ENCODE measurements around the gene ACTL8.
"Not testable (repeated sequence)": the region's sequence is repeated elsewhere in the genome, so short reads cannot be mapped to it uniquely, and the experiment has no call there.

The ACTL8 gene

GRCh38 chr1:17735793-17736192 is 19.3 kb upstream of the ACTL8 start:
- no peak for DNase-seq (ENCODE audit: low spot score)

GRCh38 chr1:17736625-17737024 is 18.5 kb upstream of the ACTL8 start:
- DNase-seq (ENCODE audit: low spot score), result no peak

DNA sequence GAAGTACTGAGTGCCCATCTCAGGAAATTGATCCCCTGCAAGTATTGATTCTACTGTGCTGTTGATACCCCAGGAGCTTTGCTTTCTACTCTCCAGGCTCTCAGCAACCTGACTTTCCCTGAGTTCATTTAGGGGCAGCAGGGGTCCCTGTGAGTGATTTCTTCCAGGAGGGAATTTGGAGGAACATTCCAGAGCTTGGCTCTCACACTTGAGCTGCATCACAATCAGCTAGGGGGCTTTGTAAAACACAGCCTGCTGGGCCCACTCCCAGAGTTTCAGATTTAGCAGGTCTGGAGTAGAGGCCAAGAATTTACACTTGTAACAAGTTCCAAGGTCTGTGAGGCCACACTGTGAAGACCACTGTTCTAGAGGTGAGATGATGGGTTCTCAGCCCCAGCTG is 16.1 kb upstream of the ACTL8 start:
- DNase-seq (ENCODE audit: low spot score), result no peak

DNA sequence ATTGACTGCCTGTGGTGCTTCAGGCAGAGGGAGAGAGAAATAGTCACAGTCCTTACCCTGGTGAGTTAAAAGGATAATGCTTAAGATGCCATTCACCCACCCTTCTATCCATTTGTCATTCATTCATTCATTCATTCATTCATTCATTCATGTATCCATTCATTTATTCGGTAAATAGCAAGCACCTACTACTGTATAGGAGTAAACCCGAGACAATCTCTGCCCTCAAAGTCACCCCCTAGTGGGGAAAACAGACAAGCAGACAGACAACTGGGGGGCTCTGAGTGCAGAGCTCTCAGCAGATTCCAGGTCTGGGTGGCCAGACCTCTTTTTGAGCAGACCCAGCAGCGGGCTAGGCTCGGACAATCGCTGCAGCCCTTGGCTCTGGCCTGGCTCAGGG is 14.1 kb upstream of the ACTL8 start:
- DNase-seq (ENCODE audit: low spot score), result no peak

- peak; percentile 44 for DNase-seq (ENCODE audit: low spot score)
Measured at GRCh38 chr1:17742583-17742982, 12.6 kb upstream of the ACTL8 start.

GRCh38 chr1:17743008-17743647 is 12.0 kb upstream of the ACTL8 start:
- no peak for DNase-seq (ENCODE audit: low spot score)

- DNase-seq (ENCODE audit: low spot score), result no peak
Measured at GRCh38 chr1:17743925-17744324, 11.2 kb upstream of the ACTL8 start.

DNA sequence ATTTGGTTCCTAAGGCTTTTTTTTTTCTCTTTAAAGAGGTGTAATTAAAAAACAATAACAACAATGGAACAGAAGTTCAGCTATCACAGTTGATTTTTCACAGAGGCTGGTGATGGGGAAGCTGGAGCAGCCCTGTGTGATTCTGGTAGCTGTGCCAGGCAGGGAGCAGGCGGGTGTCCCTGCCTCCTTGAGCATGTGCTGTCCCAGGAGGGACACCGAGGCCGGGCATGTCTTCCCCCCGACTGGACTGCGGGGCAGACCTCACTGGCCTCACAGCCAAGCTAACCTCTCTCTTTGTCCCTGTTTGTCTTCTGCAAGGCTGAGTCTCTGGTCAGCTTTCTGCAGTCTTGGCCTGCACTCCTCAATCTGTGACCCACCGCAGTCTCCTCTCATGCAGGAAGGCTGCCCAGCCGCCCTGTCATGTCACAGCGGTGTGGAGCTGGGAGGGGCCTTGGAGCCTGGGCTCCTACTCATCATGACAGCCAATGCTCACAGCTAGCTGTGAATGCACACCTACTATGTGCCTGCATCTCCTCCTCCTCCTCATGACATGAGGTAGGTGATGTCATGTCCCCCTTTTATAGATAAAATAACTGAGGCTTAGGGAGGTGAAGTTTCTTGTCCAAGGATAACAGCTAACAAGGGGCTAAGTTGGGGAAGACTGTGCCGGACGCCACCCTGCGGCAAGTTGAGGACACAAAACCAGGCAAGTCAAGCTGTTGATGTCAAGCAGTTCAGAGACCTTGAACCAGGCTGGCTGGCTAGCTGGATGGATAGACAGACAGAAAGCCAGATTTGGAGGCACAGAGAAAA is 10.3 kb upstream of the ACTL8 start:
- DNase-seq (ENCODE audit: low spot score), result no peak

GRCh38 chr1:17745479-17745955 is 9.6 kb upstream of the ACTL8 start:
- DNase-seq (ENCODE audit: low spot score), result no peak

- not testable (repeated sequence) for DNase-seq (ENCODE audit: low spot score)
Measured at GRCh38 chr1:17746281-17746680, 8.9 kb upstream of the ACTL8 start.

DNA sequence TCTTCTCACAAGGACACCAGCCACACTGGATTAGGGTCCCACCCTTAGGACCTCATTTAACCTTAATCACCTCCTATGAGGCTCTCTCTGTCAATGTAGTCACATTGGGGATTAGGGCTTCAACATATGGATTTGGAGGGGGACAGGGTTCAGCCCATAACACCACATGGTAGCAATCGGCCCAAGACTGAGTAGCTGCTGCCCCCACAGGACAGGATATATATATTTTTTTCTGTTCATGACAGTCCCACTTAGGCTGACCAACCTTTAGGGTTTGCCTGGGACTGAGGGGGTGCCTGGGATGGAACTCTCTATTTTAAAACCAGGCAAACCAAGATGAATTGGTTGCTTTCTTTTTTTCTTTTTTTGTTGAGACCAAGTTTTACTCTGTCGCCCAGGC is 8.2 kb upstream of the ACTL8 start:
- DNase-seq (ENCODE audit: low spot score), result no peak

DNA sequence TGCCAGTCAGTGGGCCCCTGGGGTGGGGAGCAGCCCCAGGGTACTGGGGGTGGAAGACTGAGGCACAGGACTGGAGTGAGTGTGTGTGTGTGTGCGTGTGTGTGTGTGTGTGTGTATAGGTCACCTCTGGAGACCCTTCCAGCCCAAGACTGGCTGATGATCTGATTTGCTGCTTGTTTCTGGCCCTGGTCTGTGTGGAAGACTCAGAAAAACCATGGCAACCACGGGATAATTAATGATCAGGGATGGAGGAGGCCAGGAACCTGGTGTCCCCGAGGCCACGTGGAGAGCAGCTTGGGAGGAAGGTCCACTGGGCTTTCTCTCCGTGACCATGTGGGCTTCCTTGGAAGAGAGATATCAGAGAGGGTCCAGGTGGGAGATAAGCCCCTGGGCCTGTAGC is 4.8 kb upstream of the ACTL8 start:
- no peak for DNase-seq (ENCODE audit: low spot score)

GRCh38 chr1:17752356-17752755 is 2.8 kb upstream of the ACTL8 start:
- no peak for DNase-seq (ENCODE audit: low spot score)

- DNase-seq (ENCODE audit: low spot score), result no peak
Measured at GRCh38 chr1:17757426-17757825, 2.3 kb downstream of the ACTL8 start.

GRCh38 chr1:17759114-17759513 is 4.0 kb downstream of the ACTL8 start:
- no peak for DNase-seq (ENCODE audit: low spot score)

DNA sequence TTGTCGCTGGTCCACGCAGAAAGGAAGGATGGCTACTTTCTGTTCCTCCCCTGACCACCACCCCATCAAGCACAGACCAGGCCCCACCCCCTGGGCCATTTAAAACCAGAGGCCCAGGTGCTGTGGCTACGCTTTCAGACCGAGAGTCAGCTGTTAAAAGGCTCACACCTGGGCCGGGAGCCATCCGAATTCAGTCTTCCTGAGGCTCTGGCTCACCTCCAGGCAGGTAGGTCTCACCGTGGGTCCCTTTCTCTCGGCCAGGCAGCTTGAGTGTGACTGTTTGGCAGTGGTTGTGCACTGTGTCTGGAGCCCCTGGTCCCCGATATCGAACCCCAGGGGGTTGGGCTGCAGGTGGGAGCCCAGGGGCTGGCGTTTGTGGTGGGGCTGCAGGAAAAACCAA is 7.2 kb downstream of the ACTL8 start:
- DNase-seq (ENCODE audit: low spot score), result no peak

DNA sequence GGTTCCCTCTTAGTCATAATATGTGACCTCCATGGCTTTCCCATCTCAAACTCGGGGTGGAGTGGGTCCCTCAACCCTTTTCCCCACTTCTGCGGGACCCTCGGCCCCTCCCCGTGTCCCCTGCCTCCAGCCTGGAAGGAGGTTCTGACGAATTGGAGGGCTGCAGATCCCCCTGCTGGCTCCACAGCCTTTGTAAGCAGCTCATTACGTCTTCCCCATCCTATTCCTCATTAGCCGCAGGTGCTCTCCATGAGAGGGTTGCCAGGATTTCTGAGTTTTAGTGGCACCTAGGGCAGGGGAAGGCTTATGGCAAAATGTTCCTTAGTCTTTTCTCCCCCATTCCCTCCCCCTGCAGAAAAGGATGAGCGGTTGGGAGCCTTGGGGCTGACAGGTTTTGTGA is 8.3 kb downstream of the ACTL8 start:
- DNase-seq (ENCODE audit: low spot score), result no peak

DNA sequence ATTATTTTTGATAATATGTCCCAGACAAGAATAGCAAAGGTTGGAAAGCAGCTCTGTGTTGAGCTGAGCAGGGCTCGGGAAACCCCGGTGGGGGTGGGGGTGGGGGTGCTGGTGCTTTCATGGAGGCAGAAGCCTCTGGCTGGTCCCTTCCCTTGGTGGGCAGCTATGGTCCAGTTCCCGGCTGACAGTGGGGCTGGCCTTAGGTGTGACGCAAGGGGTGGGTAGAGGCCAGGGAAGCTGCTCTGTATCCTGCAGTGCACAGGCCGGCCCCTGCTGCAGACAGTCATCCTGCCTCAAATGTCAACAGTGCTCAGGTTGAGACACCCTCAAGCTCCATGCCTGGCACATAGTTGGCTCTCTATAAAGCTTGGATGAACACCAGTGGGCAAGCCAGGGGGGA is 8.9 kb downstream of the ACTL8 start:
- DNase-seq (ENCODE audit: low spot score), result no peak

- DNase-seq (ENCODE audit: low spot score), result no peak
Measured at GRCh38 chr1:17764591-17764990, 9.5 kb downstream of the ACTL8 start.

GRCh38 chr1:17765444-17766411 is 10.6 kb downstream of the ACTL8 start:
- DNase-seq (ENCODE audit: low spot score), result peak; percentile 89

DNA sequence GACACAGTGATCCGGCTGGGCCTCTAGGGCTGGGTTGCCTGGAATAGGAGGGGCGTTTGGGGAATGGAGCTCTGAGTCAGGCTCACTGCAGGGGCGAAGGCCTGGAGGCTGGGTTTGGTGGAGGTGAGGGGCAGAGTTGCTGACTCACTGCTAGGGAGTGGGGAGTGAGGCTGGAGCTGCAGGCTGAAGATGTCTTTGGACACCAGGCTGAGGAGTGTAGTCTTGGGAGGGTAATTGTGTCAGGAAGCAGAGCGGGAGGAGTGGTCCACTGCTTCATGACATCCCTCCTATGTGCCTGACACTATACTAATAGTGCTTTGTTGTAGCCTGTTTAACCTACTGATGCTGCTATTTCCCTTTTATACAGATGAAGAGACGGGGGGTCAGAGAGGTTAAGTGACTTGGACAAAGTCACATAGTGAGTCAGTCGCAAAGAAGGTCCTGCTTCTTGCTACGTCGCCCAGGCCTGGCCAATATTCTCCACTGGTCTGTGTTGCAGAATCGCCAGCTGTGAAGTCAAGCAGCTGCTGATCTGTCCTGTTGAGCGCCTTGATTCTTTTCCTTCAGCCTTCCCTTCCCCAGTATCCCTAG is 13.6 kb downstream of the ACTL8 start:
- peak; percentile 81 for DNase-seq (ENCODE audit: low spot score)

- no peak for DNase-seq (ENCODE audit: low spot score)
Measured at GRCh38 chr1:17770983-17771382, 15.8 kb downstream of the ACTL8 start.

All from GM03348 (cell line).